GM19395 (cell line): Measurements from ENCODE around the gene TAF1D.
"Not testable (repeated sequence)": the region's sequence is repeated elsewhere in the genome, so short reads cannot be mapped to it uniquely, and the experiment has no call there.

Experiments
- ATAC-seq: cut with Tn5 transposase; IDR thresholded peaks from one replicate; pipeline ENCODE4 v1.9.1; 2021; ENCODE audit warnings: mild to moderate bottlenecking, moderate library complexity; ENCODE audit not compliant: unreplicated experiment

The TAF1D gene

GRCh38 chr11:93751001-93751400 is 9.7 kb upstream of the TAF1D start:
- ATAC-seq: no peak

- ATAC-seq: peak; percentile 86
These were observed 5.8 kb upstream of the TAF1D start for GRCh38 chr11:93747122-93747521.

- ATAC-seq: no peak
These were observed 4.8 kb upstream of the TAF1D start for GRCh38 chr11:93746101-93746500.

GRCh38 chr11:93745005-93745755 is 3.9 kb upstream of the TAF1D start:
- ATAC-seq: not testable (repeated sequence)

GRCh38 chr11:93744669-93745004 is 3.3 kb upstream of the TAF1D start:
- ATAC-seq: no peak

- no peak for ATAC-seq
These were observed 2.0 kb upstream of the TAF1D start for GRCh38 chr11:93743291-93743690.

GRCh38 chr11:93741882-93742226 is 559 bp upstream of the TAF1D start:
- ATAC-seq: peak; percentile 16

- peak; percentile 43 for ATAC-seq
These were observed 583 bp downstream of the TAF1D start for GRCh38 chr11:93740730-93741093.

- ATAC-seq: peak; percentile 16
These were observed 1.1 kb downstream of the TAF1D start for GRCh38 chr11:93740031-93740729.

- no peak for ATAC-seq
These were observed 2.6 kb downstream of the TAF1D start for GRCh38 chr11:93738647-93739081.

GRCh38 chr11:93737904-93738612 is 3.2 kb downstream of the TAF1D start:
- no peak for ATAC-seq

GRCh38 chr11:93736129-93736528 is 5.2 kb downstream of the TAF1D start:
- no peak for ATAC-seq

- ATAC-seq: no peak
These were observed 5.7 kb downstream of the TAF1D start for GRCh38 chr11:93735627-93736026.

- no peak for ATAC-seq
These were observed 6.7 kb downstream of the TAF1D start for GRCh38 chr11:93734427-93735222.

GRCh38 chr11:93733474-93733873 is 7.8 kb downstream of the TAF1D start:
- no peak for ATAC-seq

- no peak for ATAC-seq
These were observed 8.9 kb downstream of the TAF1D start for GRCh38 chr11:93732237-93732892.

GRCh38 chr11:93730108-93731107 is 10.9 kb downstream of the TAF1D start:
- no peak for ATAC-seq

- no peak for ATAC-seq
These were observed 12.1 kb downstream of the TAF1D start for GRCh38 chr11:93729129-93729616.

- no peak for ATAC-seq
These were observed 12.5 kb downstream of the TAF1D start for GRCh38 chr11:93728792-93729128.
